GM13976 (cell line): ENCODE results near the gene DOCK4.

ENCODE experiments used
- DNase-seq: peaks from one replicate; pipeline ENCODE4 v3.0.0; 2012; ENCODE audit warnings: low spot score
- in situ Hi-C: fragments of 300-500 bp; cut with MboI; formaldehyde crosslinking; loops from one replicate; pipeline ENCODE4 v1.12.0; 2022; ENCODE audit warnings: low sequenced_read_pairs, mixed read lengths, inconsistent platforms; ENCODE audit not compliant: unreplicated experiment
- TF ChIP-seq, protein P1 (sequence below): IDR thresholded peaks from 2 replicates; pipeline ENCODE4 v1.5.1; 2012; ENCODE audit warnings: borderline replicate concordance, mild to moderate bottlenecking; ENCODE audit not compliant: insufficient read depth; ENCODE audit errors: extremely low read depth, missing control alignments, control extremely low read depth

DOCK4 gene

DNA sequence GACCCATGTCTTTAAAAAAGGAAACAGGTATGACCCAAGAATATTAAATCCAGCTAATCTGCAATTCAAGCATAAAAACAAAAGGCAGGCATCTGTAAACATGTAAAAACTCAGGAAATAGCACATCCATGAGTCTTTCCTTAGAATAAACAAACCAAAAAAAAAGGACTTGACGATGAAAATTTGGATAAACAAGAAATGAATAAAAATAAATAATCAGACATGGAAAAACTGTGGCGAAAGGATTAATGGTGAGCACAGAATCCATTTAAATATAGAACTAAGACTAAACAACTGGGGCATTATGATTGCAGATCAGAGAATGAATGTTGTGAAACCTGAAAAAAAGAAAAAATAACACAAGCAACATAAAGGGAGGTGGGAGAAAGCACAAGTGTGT, 170.1 kb downstream of the DOCK4 start:
- no peak for DNase-seq
- TF ChIP-seq, protein P1, sequence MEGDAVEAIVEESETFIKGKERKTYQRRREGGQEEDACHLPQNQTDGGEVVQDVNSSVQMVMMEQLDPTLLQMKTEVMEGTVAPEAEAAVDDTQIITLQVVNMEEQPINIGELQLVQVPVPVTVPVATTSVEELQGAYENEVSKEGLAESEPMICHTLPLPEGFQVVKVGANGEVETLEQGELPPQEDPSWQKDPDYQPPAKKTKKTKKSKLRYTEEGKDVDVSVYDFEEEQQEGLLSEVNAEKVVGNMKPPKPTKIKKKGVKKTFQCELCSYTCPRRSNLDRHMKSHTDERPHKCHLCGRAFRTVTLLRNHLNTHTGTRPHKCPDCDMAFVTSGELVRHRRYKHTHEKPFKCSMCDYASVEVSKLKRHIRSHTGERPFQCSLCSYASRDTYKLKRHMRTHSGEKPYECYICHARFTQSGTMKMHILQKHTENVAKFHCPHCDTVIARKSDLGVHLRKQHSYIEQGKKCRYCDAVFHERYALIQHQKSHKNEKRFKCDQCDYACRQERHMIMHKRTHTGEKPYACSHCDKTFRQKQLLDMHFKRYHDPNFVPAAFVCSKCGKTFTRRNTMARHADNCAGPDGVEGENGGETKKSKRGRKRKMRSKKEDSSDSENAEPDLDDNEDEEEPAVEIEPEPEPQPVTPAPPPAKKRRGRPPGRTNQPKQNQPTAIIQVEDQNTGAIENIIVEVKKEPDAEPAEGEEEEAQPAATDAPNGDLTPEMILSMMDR = no peak
- in situ Hi-C loops = no loop called here

DNA sequence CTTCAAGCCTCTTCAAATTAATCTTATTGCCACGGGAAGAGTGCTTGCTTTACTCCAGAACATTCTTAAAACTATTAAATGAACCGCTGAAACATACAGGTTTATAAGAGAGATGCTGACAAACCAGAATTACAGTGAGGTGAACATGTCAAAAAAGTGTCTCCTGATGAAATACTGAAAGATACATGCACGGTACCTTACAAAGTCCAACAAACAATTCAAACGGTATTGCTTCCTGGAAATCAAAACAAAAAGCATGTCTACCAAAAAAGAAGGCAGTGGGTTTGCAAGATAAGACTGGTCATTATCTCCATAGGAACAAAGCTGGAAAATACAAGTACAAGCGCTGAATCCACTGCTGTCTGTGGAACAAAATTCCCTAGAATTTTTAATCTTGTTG, 174.5 kb downstream of the DOCK4 start:
- no peak for DNase-seq
- in situ Hi-C loops = no loop called here
- TF ChIP-seq, protein P1 = no peak

DNA sequence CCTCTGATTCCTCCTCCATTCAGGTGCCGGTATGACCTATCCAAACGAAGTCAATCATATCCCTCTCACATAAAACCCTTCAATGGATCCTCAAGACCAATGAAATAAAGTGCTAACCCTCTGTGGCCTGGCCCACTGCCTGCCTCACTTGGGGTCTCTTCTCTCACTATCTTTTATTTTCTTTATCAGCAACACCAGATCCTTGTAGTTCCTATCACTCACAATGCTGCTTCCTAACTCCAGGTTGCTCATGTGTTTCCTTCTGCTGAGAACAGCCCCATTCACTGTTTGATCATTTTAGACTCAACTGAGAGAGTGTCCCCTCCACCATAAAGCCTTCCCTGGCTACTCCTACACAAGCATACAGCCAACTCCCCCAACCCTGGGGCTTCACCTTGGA, 180.6 kb downstream of the DOCK4 start:
- TF ChIP-seq, protein P1 = no peak
- in situ Hi-C loops = no loop called here
- DNase-seq = no peak

DNA sequence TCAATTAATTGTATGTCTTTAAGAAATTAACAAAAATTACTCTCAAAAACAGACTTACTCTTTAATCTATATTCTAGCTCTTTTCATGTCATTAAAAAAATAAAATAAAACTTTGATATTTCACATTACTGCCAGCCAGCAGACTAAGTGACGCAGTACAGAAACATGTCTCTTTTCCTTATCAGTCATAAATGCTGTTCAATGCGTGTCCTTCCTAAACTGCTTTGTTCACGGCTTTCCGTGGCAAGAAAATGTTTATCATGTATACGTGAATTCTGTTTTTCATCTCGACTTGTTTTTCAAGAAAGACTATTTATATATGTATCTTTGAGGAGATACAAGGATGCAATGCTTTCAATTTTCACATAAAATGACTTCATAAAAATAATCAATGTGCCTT, 182.4 kb downstream of the DOCK4 start:
- TF ChIP-seq, protein P1 = no peak
- no peak for DNase-seq
- in situ Hi-C loops = no loop called here

DNA sequence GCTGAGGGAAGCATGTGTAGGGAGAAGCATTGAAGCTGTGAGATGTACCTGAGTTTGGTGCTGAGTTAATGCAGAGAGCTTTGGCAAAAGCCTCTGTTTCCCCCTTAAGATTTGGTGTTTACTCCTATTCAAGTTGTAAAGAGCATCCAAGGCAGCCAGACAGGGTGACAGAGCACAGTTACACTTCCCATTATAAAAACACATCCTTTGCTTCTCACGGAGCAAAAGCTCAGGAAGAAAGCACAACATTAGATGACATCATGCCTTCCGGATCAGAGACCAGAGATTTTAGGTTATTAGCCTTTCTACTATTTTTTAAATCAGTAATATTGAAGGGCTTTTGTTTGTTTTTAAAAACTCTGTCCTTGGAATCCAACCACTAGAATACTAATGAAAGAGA, 182.9 kb downstream of the DOCK4 start:
- TF ChIP-seq, protein P1 = no peak
- in situ Hi-C loops = no loop called here
- DNase-seq = no peak

DNA sequence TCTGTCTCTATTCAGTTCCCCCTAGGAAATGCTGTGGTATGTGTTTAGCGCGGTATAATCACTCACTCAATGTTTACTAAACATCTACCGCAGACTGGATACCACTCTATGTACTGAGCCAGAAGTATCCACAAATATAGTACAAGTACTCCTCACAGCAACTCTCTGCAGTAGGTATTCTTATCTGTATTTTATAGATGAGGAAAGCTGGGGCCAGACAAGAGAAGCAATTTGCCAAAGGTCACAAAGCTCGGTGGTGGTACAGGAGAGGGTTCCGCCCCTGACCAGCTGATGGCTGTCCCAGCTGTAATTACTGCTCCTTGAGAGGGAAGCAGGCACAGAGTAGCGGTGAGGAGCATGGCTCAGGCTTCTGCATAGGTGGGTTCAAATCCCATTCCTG, 184.1 kb downstream of the DOCK4 start:
- no peak for DNase-seq
- in situ Hi-C loops = no loop called here
- TF ChIP-seq, protein P1 = no peak

DNA sequence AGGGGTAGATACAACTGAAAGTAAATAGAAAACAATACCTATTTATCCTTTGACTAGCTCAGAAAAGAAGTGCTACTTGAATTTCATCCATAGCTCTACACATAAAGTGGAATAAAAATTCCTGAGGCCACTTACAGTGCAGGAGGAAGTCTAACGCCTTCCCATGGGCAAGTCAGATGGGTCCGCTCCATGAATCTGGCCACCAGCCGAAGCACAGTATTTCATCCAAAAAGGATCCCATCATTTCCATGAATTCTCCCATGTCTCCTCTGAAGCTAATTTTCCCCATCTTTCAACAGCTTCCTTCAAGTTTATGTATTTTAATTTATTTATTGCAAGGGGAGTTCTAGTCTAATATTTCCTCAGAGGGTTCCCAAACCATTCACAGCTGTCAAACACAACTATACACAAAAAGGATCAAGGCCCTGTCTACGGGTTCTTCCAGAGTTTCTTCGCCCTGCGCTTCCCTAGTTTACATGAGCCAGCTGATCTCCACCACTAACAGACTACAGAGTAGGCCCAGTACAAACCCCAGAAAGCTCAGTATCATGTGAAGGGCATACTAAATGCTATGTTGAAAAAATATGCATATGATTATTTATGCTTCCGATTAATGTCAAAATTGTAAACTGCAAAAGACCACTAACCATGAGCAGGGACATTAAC, 184.7 kb downstream of the DOCK4 start:
- TF ChIP-seq, protein P1 = no peak
- in situ Hi-C loops = no loop called here
- no peak for DNase-seq
